A673 (cell line): ENCODE results near the gene GRB10. TPM values are rescaled to one million over a fixed set of nuclear protein-coding genes. Genes with fewer than 3 reads are reported as not detected.

Experiments
- BruUV-seq: library from RNA; stranded (reverse); fragments of 400-500 nt; replicated peaks from 2 replicates; lab custom pipeline; 2021; lab: Mats Ljungman, UMichigan
- CTCF ChIA-PET: fragments of 300-600 bp; sonication (Branson Sonifier 250); formaldehyde crosslinking; loops from one replicate; lab custom pipeline; 2022; ENCODE audit warnings: antibody characterized with exemption; lab: Charles Lee
- POLR2A ChIA-PET: fragments of 300-600 bp; sonication (Branson Sonifier 250); formaldehyde crosslinking; loops from one replicate; lab custom pipeline; 2022; ENCODE audit warnings: antibody characterized with exemption; ENCODE audit not compliant: low non-redundant PET; lab: Charles Lee
- DNase-seq: peaks from one replicate; pipeline ENCODE4 v3.0.0-alpha.2; 2015; ENCODE audit warnings: low spot score
- H3K27ac ChIP-seq: fragments of 200-600 bp; sonication (generic); 2 replicates; pipeline ENCODE4 v1.5.1; 2016; ENCODE audit warnings: mixed run types, low read depth, mild to moderate bottlenecking, mixed read lengths, antibody characterized with exemption, low read length; ENCODE audit not compliant: poor library complexity, severe bottlenecking
- H3K27me3 ChIP-seq: fragments of 200-600 bp; sonication (generic); replicated peaks from 2 replicates; pipeline ENCODE4 v1.6.1; 2017; ENCODE audit warnings: mixed run types, low read depth, mild to moderate bottlenecking, mixed read lengths, antibody characterized with exemption, low read length; ENCODE audit not compliant: insufficient read depth, poor library complexity
- H3K36me3 ChIP-seq: fragments of 200-600 bp; sonication (generic); 2 replicates; pipeline ENCODE4 v1.6.1; 2016; ENCODE audit warnings: mixed run types, mild to moderate bottlenecking, mixed read lengths, antibody characterized with exemption, low read length; ENCODE audit not compliant: insufficient read depth, poor library complexity, severe bottlenecking
- H3K4me1 ChIP-seq: fragments of 200-600 bp; sonication (generic); 2 replicates; pipeline ENCODE4 v1.6.1; 2017; ENCODE audit warnings: mixed run types, mild to moderate bottlenecking, mixed read lengths, antibody characterized with exemption, low read length; ENCODE audit not compliant: insufficient read depth, poor library complexity, severe bottlenecking
- H3K4me3 ChIP-seq: fragments of 200-600 bp; sonication (generic); 2 replicates; pipeline ENCODE4 v1.5.1; 2016; ENCODE audit warnings: low read depth, mixed run types, mild to moderate bottlenecking, mixed read lengths, low read length; ENCODE audit not compliant: poor library complexity, severe bottlenecking
- H3K9me3 ChIP-seq: fragments of 200-600 bp; sonication (generic); 2 replicates; pipeline ENCODE4 v1.6.1; 2016; ENCODE audit warnings: mixed run types, low read depth, mild to moderate bottlenecking, mixed read lengths, antibody characterized with exemption, low read length; ENCODE audit not compliant: poor library complexity, severe bottlenecking
- CTCF ChIP-seq: fragments of 300-800, 200-600 bp; sonication (generic); conservative IDR thresholded peaks from 2 replicates; pipeline ENCODE4 v1.5.1; 2017; ENCODE audit warnings: low read depth, mild to moderate bottlenecking, antibody characterized with exemption, low read length, moderate library complexity, mixed read lengths
- EZH2 ChIP-seq: fragments of 200-600 bp; sonication (generic); IDR thresholded peaks from 2 replicates; pipeline ENCODE4 v1.6.1; 2017; ENCODE audit warnings: borderline replicate concordance, low read depth, mild to moderate bottlenecking, mixed read lengths, antibody characterized with exemption, low read length; ENCODE audit not compliant: poor library complexity, severe bottlenecking
- intact Hi-C: fragments of 100-400 bp; cut with micrococcal nuclease; formaldehyde crosslinking; loops from one replicate; pipeline ENCODE4 v1.10.0; 2022; ENCODE audit not compliant: unreplicated experiment
- total RNA-seq: library from RNA; stranded (reverse); gene quantifications from 2 replicates; pipeline ENCODE4 v1.2.3, GENCODE V29; 2021

The GRB10 gene
- total RNA-seq, 1 experiment from 2014 or later, result 0.41 TPM

- TF ChIP-seq CTCF, result no peak
- TF ChIP-seq EZH2, result no peak
These were observed 21.0 kb downstream of the GRB10 start for GRCh38 chr7:50761713-50762112.

GRCh38 chr7:50757703-50758390, 24.8 kb downstream of the GRB10 start:
- BruUV-seq, result no TSS peak
- H3K27me3 ChIP-seq, result no peaks in the 10 kb centered on the region
- peaks cover 6% of the 10 kb centered on the region for H3K9me3 ChIP-seq
- H3K27ac ChIP-seq, result no peak overlapping the region
- TF ChIP-seq EZH2 (no peak), CTCF (no peak)
- ChIA-PET POLR2A (no interaction called here), CTCF (no interaction called here)
- H3K4me3 ChIP-seq, result no peak overlapping the region
- intact Hi-C loops, result no loop called here
- H3K36me3 ChIP-seq, result no peaks in the 10 kb centered on the region
- no peaks in the 10 kb centered on the region for H3K4me1 ChIP-seq
- no peak for DNase-seq

More at GRCh38 chr7:50761713-50762112, 21.0 kb downstream of the GRB10 start:
- no peak for DNase-seq
- POLR2A ChIA-PET, result no interaction called here
- BruUV-seq, result no TSS peak
- no peaks in the 10 kb centered on the region for H3K36me3 ChIP-seq
- H3K9me3 ChIP-seq, result peaks cover 5% of the 10 kb centered on the region
- CTCF ChIA-PET, result no interaction called here
- intact Hi-C loops, result no loop called here
- H3K4me1 ChIP-seq, result no peaks in the 10 kb centered on the region
- H3K27ac ChIP-seq, result no peak overlapping the region
- H3K4me3 ChIP-seq, result no peak overlapping the region
- H3K27me3 ChIP-seq, result no peaks in the 10 kb centered on the region

GRCh38 chr7:50756180-50756579, 26.5 kb downstream of the GRB10 start:
- POLR2A ChIA-PET, result no interaction called here

More at GRCh38 chr7:50756180-50756579, 26.5 kb downstream of the GRB10 start:
- H3K27ac ChIP-seq, result no peak overlapping the region
- no peaks in the 10 kb centered on the region for H3K4me1 ChIP-seq
- no peaks in the 10 kb centered on the region for H3K36me3 ChIP-seq
- H3K9me3 ChIP-seq, result peaks cover 6% of the 10 kb centered on the region
- intact Hi-C loops, result no loop called here
- CTCF ChIA-PET, result no interaction called here
- H3K4me3 ChIP-seq, result no peak overlapping the region
- no TSS peak for BruUV-seq
- no peak for DNase-seq
- TF ChIP-seq EZH2 (no peak), CTCF (no peak)
- H3K27me3 ChIP-seq, result no peaks in the 10 kb centered on the region
